KOPT-K1 (cell line): Measurements from ENCODE around the gene NEURL1B.
"Not testable (repeated sequence)": the region's sequence is repeated elsewhere in the genome, so short reads cannot be mapped to it uniquely, and the experiment has no call there.

ENCODE experiments used
- H3K27ac ChIP-seq: fragments of 200-600 bp; sonication (generic); 2 replicates; pipeline ENCODE4 v1.5.1; 2016; ENCODE audit warnings: antibody characterized with exemption, mild to moderate bottlenecking, low read depth, low read length; ENCODE audit not compliant: poor library complexity, severe bottlenecking
- H3K36me3 ChIP-seq: fragments of 200-600 bp; sonication (generic); 2 replicates; pipeline ENCODE4 v1.5.1; 2017; ENCODE audit warnings: antibody characterized with exemption, mild to moderate bottlenecking, low read length, moderate library complexity; ENCODE audit not compliant: insufficient read depth
- H3K9me3 ChIP-seq: fragments of 200-600 bp; sonication (generic); 2 replicates; pipeline ENCODE4 v1.5.1; 2017; ENCODE audit warnings: antibody characterized with exemption, low read length, mild to moderate bottlenecking; ENCODE audit not compliant: insufficient read depth, poor library complexity, severe bottlenecking

Gene NEURL1B

DNA sequence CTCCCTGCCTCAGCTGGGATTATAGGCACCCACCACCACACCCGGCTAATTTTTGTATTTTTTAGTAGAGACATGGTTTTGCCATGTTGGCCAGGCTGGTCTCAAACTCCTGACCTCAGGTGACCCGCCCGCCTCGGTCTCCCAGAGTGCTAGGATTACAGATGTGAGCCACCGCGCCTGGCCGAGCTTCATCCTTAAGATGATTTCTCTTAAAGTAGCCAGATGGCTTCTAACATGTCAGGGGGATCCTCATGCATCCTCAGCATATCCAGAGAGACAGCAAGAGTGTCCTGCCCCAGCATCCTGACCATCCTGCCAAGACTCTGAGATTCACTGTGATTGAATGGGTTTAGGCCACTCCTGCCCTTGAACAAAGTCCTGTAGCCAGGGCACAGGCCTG, 39.5 kb upstream of the NEURL1B start:
- H3K9me3 ChIP-seq, H3K36me3 ChIP-seq, H3K27ac ChIP-seq: not testable (repeated sequence)

DNA sequence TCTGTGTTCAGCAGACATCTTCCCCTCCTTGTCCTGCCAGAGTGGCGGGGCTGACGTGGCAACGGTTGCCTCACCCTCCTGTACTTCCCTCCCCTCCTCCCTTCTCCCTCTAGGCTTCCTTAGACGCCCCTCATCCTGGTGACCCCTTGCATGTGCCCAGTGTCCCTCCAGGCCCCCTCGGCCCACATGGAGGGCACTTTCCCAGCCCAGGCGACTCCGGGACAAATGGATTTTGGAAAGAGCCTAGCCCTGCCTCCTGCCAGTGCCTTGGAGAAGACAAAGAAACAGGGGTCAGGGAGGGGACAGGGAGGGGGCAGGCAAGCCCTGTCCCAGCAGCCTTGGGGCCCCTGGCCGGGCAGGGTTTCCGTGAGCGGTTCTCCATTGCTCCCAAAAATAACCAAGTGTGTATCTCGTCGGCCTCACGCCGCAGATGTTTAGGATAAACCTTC, 38.3 kb upstream of the NEURL1B start:
- no peaks in the 10 kb centered on the region for H3K36me3 ChIP-seq
- H3K9me3 ChIP-seq: no peaks in the 10 kb centered on the region
- H3K27ac ChIP-seq: no peak overlapping the region

- H3K27ac ChIP-seq: no peak overlapping the region
- H3K36me3 ChIP-seq: no peaks in the 10 kb centered on the region
Observed at GRCh38 chr5:172603251-172603806, 37.7 kb upstream of the NEURL1B start.

DNA sequence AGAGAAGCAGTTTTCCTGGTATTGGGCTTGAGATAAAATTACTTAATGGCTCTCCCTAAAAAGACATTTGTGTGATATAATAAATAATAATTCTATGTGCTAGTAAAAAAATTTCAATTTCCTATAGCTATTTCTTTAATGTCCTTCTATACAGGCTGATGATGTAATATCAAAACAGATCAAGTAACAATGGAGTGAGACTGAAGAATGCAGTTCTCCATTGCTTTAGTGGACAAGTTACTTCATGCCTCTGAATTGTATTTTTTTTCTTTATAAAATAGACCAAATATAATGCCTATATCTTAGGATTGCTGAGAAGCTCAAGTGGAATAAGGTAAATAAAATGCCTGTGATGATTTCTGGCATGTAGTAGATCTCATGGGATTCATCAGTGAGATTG, 35.6 kb upstream of the NEURL1B start:
- H3K9me3 ChIP-seq: no peaks in the 10 kb centered on the region
- H3K36me3 ChIP-seq: no peaks in the 10 kb centered on the region
- no peak overlapping the region for H3K27ac ChIP-seq

More at GRCh38 chr5:172603251-172603806, 37.7 kb upstream of the NEURL1B start:
- no peaks in the 10 kb centered on the region for H3K9me3 ChIP-seq

DNA sequence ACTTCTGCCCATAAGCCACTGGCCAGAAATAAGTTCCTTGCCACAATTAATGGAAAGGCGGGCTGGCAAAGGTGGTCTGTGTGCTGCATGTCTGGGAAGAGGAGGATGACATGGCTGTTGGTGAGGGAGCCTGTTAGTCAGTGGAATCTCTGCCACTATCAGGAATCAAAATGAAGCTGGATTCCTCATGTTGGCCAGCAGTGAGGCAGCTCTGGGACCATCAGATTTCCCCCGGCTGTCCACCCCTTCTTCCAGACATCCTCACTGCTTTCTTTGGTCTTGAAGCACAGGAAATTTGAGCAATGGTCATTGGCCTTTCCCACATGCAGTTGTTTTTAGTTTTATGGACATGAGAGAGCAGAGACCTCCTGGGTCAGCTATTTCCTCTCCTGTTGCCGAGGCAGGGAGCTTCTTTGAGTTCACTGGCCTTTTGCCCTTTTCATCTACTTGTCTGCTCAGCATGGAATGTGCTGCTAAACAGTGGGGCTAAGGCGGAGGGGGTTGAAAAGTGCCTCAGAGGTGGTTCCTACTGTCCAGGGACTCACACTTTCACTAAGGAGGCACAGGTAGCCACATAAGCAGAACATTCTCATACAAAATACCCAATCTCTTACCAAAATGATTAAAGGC, 34.8 kb upstream of the NEURL1B start:
- Histone ChIP-seq H3K9me3 (no peaks in the 10 kb centered on the region), H3K36me3 (no peaks in the 10 kb centered on the region), H3K27ac (no peak overlapping the region)

DNA sequence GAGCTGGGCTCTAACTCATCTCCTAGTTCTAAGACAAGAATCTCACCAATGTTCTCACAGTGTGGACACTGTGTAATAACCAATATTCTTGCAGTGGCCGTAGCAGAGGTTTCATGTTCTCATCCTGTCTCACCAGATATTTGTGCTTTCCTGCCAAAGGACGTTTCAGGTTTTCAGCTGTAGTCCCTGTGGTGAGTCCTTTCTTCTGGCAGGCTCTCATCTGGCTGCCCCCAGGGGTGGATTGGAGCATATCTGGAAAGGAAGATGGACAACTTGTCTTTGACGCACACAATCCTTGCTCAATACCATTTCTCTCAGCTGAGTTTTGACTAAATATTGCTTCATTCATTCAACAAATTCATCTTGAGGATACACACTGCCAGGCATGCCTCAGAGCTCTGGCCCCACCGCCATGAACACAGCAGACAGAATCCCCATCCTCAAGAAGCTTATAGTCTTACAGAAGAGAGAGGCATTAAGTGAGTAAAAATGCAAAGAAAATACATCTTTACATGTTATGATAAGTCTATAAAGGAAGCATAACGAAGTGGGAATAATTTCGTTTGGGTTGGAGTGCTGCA, 33.8 kb upstream of the NEURL1B start:
- no peaks in the 10 kb centered on the region for H3K9me3 ChIP-seq
- no peaks in the 10 kb centered on the region for H3K36me3 ChIP-seq
- no peak overlapping the region for H3K27ac ChIP-seq

DNA sequence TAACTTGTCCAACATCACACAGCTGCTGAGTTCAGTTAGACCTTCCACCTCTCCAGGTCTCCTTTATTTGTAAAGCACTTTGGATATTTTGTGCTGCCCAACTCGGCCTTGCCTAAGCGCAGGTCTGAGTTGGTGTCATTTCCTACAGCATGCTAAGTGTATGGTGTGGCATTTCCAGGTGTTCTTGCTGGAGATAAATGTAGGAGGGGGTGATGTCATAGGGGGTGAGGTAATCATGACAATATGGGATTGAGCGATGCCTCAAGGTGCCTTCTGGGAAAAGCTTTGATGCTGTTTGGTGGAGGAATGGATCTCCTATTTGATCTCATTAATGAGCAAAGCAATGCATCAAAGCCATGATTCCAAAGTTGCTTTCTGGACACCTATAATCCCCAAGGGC, 32.3 kb upstream of the NEURL1B start:
- no peaks in the 10 kb centered on the region for H3K9me3 ChIP-seq

DNA sequence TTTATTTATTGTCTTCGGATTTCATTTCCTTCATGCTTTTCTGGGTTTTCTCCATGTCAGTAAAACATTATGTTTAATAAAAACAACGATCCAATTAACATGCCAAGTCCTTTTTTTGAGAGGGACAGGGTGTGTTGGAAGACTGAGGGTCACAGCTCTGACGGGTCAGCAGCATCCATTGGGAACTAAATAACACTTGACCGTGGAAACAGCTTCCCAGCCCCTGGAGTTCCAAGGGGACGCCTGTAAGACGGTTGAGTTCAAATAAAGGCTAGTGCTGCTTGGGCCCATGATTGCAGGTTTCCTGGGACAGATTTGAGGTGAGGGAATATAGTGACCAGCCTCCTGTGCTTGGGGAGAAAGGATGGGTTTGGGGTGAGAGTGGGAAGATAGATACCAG, 30.4 kb upstream of the NEURL1B start:
- Histone ChIP-seq H3K27ac (no peak overlapping the region), H3K9me3 (peaks cover 6% of the 10 kb centered on the region), H3K36me3 (no peaks in the 10 kb centered on the region)

More for the DNA sequence above, 32.3 kb upstream of the NEURL1B start:
- H3K36me3 ChIP-seq: no peaks in the 10 kb centered on the region
- H3K27ac ChIP-seq: no peak overlapping the region

GRCh38 chr5:172611913-172612312, 29.1 kb upstream of the NEURL1B start:
- Histone ChIP-seq H3K36me3 (no peaks in the 10 kb centered on the region), H3K9me3 (peaks cover 6% of the 10 kb centered on the region), H3K27ac (no peak overlapping the region)

- Histone ChIP-seq H3K27ac (no peak overlapping the region), H3K9me3 (peaks cover 6% of the 10 kb centered on the region), H3K36me3 (no peaks in the 10 kb centered on the region)
Observed at GRCh38 chr5:172612771-172613170, 28.3 kb upstream of the NEURL1B start.

- Histone ChIP-seq H3K36me3 (no peaks in the 10 kb centered on the region), H3K9me3 (peaks cover 6% of the 10 kb centered on the region), H3K27ac (no peak overlapping the region)
Observed at GRCh38 chr5:172616136-172616535, 24.9 kb upstream of the NEURL1B start.

DNA sequence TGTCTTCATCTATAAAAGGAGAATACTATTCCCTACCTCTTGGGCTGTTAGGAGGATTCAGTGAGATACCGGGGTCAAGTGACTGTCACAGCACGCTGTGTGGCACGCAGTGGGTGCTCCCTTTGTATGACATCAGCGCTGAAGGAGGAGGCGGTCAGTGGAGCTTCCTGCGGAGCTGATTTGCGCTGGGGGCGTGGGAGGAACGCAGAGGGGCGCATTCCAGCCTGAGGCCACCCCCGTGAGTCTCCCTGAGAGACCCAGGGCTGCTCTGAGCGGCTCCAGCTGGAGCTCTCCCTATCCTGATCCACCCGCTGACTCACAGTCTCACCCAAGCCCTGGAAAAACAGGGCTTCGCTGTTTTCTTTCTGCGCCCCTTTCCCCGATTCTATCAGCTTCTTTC, 24.3 kb upstream of the NEURL1B start:
- H3K9me3 ChIP-seq: peaks cover 6% of the 10 kb centered on the region
- H3K36me3 ChIP-seq: no peaks in the 10 kb centered on the region
- H3K27ac ChIP-seq: no peak overlapping the region

DNA sequence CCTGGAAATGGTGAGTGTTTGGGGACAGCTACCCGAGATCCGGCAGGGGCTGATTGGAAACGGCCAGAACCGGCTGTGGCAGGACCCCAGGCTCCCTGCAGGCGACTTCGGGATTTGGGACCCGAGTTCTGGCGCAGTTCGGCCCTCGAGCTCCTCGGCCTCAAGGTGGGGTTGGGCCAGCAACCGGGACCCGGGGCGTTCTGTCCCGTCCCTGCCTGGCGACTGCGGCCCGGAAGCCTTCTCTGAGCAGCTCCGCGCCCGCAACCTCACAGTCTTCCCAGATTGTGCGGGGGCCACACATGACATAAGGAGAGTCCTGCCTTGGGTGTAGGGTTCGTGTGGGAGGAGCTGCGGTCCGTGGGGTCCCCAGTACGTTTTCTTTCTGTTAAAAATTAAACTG, 23.2 kb upstream of the NEURL1B start:
- Histone ChIP-seq H3K27ac (no peak overlapping the region), H3K36me3 (no peaks in the 10 kb centered on the region), H3K9me3 (peaks cover 6% of the 10 kb centered on the region)

DNA sequence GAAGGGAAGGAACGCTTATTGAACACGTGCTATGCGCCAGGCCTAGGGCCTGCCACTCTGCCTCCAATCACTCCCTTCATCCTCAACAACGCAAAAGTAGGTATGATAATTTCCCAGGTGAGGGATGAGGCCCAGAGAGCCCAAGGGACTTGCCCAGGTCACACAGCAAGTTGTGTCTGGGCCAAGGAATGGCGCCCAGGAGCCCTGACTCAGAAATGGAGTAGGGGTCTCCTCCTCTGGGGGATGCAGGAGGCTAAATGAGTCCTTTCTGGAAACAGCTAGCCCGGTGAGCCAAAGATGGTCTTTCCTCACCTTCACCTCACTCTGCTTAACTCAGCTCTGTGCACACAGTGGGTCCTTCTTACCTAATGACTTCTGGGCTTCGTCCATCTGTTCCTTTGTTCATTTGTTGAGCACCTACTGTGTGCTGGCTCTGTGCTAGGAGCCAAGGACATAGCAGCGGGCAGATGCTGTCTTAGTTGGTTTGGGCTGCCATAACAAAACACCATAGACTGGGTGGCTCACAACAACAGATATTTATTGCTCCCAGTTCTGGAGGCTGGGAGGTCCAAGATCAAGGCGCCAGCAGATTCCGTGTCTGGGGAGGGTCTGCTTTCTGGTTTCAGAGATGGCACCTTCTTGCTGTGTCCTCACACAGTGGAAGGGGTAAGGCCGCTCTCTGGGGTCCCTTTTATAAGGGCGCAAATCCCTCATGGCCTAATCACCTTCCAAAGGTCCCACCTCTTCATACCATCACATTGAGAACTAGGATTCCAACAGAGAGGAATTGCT, 22.3 kb upstream of the NEURL1B start:
- H3K9me3 ChIP-seq: peaks cover 6% of the 10 kb centered on the region
- no peaks in the 10 kb centered on the region for H3K36me3 ChIP-seq
- H3K27ac ChIP-seq: no peak overlapping the region

DNA sequence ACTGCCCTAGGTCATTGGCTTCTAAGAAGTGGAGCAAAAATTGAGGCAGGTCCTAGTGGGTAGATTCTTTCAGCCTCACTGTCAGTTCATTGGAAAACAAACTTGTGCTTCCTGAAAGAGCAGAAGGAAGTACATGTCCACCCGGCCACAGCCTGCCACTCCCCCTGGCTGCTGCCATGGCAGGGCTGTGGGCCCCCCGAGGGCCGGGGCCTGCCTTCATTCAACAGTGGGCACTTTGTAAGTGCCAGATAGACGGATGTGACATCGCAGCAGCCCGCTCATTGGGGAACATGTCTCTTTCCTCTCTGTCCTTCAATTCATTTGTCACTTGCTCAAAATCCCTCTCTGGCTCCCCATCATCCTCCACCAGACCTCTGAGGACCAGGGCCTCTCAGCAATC, 20.6 kb upstream of the NEURL1B start:
- Histone ChIP-seq H3K27ac (no peak overlapping the region), H3K36me3 (no peaks in the 10 kb centered on the region), H3K9me3 (no peaks in the 10 kb centered on the region)
